Measurements from ENCODE around the gene DST. TPM values are rescaled to one million over a fixed set of nuclear protein-coding genes. Genes with fewer than 3 reads are reported as not detected.
"Not testable (repeated sequence)": the region's sequence is repeated elsewhere in the genome, so short reads cannot be mapped to it uniquely, and the experiment has no call there.

DST gene
- polyA plus RNA-seq, 4 donors = 196 to 234 (median 215) TPM

DNA sequence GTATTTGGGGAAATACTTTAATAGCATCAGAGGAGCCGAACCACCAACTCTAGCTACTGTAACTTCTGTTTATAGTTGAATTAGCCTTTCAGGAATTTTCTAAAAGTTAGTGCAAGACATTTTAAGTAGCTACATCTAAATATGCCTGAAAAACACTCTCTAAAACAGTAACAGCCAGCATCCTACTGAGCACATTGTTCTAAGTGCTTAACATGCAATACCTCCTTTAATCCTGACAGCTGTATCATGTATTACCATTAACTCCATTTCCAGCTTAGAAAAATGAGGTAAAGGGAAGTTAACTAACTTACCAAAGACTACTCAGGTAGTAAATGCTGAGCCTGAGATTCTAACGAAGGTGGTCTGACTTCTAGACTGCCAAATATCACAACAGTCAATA is 120.7 kb downstream of the DST start:
- DNase-seq (ENCODE audit: low read depth in 4 of 4, low spot score in 2 of 4) = no peak

DNA sequence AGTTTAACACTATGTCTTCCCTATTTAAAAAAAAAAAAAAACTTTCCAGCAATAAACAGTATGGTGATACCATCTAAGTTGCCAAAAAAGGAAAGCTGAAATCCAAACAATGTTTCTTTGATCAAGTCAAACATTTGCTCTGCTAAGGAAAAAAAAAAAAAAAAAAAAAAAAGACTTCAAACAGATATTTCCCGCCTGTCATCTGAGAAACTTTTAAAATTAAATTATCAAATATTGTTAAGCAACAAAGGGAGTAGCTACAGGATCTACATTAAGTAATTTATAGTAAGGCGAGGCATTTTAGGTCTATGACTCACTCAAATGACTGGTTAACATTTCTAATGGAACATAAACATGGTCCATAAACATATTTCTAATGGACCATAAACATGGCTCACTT is 121.2 kb downstream of the DST start:
- no peak for DNase-seq (ENCODE audit: low read depth in 4 of 4, low spot score in 2 of 4)

DNA sequence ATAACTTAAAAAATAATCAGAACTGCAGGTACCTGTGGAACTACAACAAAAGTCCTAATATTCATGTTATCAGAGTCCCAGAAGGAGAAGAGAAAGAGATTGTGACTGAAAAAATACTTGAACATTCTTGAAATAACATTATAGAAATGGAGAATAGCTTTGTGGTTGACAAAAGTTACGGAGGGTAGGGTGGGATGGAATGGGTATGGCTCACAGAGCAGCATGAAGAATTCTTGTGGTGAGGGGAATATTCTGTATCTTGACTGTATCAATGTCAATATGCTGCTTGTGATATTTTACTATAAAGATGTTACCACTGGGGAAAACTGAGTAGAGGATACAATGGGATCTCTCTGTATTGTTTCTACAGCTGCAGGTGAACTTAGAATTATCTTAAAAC is 122.5 kb downstream of the DST start:
- DNase-seq (ENCODE audit: low read depth in 4 of 4, low spot score in 2 of 4) = no peak

DNA sequence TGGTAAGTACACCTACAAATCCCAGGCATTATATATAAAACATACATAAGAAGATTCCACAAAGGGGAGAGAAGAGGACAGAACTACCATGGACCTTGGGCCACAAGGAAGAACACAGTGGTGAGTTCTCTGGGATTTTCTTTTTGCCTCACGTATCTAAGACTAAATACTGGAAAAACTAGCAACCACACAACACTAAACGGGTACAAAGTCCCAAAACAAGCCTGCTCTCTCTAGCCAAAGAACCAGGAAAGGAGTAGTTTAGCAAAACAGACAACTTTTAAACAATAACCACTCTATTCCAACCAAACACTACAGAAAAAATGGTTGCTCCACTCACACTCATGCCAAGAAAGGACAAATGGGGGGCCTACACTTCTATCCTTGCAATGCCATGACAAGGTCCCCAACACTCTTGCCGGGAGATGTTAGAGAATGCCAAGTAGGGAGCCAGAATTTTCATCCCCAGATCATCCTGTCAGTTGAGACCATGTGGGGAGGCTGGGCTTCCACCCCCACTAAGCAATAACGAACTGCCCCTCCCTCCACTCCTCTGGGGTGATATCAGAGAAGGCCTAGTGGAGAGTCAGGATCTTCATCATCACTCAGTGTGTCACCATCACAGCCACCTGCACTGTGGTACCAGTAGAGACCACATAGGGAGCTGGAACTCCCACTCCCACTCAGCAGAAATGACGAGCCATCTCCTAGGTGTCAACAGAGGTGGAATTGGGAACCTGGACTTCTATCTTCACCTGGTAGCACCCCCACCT is 123.5 kb downstream of the DST start:
- DNase-seq (ENCODE audit: low read depth in 4 of 4, low spot score in 2 of 4) = no peak

DNA sequence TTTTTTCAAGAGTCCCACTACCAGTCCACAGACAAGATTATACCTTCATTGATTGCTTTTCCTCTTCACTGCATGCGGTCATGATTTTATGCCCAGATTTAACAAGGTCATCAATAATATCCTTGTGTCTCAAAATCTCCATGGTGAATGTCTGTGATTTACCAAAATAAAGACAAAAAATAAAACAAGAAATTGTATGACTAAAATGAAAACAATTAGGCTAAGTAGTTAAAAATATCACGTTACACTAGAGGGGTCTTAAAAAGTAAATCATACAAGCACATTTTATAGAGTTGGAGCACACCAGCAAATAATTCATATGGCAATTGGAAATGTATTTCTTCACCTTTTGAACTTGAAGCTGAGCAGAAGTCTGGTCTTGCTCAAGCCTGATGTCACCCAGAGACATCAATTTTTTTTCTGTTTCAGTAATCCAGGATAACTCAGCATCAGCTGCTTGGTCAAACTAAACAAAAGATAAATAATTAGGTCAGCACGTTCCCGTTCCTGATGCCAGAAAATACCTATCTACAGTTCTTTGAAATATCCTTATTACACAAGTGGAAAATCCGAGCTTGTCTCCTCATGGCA is 125.4 kb downstream of the DST start:
- DNase-seq (ENCODE audit: low read depth in 4 of 4, low spot score in 2 of 4) = no peak

DNA sequence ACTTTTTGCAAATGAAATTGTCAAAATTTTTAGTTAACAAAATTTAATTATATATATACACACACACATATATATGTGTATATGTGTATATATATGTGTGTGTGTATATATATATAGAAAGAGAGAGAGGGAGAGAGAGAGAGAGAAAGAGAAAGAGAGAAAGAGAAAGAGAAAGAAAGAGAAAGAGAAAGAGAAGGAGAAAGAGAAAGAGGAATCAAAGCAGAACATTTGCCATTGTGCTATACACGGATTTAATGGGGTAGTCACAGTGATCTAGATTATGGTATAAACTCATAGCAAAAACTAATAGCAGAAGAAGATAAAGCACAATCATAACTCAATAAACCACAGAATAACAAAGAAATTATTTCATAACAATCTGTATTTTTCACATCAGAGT is 126.7 kb downstream of the DST start:
- DNase-seq (ENCODE audit: low read depth in 4 of 4, low spot score in 2 of 4) = no peak

DNA sequence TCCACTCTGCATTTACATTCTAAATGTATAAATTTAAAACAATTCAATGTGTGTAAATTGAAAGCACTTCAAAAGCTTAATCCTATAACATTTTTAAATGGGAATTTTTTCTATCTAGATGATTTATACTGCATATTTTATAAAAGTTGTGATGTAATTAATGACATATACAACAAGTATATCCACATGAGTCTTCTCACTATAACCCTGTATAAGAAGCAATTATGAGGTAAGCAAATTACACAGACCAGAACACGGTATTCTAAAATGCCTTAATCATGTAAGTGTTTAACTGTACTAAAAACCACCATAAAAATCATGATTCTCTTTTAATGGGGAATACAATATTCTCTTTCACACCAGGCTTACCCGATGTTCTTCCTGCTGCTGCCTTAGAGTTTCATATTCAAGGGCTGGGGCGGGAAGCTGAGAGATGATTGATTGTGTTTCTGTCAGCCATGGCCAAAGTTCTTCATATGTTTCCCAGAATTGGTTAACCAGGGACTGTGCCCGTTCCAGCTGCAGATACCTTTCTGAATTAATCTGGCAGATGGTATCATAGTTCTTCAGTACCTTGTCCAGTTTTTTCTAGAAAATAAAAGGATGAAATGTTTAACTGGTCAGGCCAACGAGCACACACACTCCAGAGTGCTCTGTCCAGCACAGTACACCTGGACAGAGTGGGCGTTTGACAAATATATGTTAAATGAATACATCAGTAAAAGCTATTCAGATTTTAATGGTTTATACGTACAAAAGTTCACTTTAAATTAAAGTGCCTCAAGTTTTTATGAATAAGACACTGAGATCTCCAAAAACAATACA is 127.4 kb downstream of the DST start:
- DNase-seq (ENCODE audit: low read depth in 4 of 4, low spot score in 2 of 4) = no peak

DNA sequence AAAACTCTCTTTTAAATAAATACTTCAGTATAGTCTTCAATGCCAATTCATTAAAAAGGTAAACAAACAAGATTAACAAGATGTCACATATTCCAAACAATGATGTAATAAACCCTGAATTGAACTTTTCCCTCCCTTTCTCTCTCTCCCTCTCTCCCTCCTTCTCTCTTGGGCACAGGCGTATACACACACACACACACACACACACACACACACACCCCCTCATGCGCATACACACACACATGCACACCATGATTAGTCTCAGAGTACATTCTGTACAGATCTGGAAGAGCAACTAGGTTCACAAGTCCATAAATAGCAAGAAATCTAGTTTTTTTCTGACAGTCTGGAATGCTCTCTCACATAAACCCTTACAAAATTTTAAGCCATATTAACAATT is 128.3 kb downstream of the DST start:
- no peak for DNase-seq (ENCODE audit: low read depth in 4 of 4, low spot score in 2 of 4)

DNA sequence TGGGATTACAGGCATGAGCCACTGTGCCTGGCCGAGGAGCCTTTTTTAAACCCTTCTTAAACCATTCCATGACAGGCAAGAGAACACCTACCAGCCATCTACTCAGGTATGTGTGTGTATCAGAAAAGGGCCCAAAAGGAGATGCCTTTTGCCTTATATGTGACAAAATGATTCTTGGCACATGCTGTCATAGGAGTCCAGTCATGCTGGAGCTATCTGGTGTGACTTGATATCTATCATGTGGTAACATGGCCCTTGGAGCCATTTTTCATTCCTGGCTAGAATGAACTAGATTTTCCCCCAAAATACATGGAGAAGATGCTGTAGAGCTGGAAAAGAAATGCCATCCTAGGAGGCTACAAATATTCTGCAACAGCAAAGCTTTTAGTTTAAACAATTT is 129.1 kb downstream of the DST start:
- no peak for DNase-seq (ENCODE audit: low read depth in 4 of 4, low spot score in 2 of 4)

DNA sequence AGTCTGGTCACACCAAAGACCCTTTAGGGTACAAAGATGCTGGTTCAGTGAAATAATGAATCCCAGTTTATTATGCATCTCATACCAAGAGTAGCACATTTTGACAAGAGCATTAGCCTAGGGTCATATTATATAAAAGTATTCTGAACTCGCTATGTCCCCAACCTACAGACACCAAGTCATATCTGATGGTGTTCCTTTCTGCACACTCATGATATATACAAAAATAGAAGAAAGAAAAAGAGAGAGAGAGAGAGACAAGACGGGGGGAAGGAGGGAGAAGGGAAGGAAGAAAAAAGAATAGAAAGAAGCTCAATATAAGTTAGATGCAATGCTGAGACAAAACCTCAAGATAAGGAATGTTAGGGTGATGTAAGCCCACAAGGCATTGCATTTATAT is 131.1 kb downstream of the DST start:
- no peak for DNase-seq (ENCODE audit: low read depth in 4 of 4, low spot score in 2 of 4)

DNA sequence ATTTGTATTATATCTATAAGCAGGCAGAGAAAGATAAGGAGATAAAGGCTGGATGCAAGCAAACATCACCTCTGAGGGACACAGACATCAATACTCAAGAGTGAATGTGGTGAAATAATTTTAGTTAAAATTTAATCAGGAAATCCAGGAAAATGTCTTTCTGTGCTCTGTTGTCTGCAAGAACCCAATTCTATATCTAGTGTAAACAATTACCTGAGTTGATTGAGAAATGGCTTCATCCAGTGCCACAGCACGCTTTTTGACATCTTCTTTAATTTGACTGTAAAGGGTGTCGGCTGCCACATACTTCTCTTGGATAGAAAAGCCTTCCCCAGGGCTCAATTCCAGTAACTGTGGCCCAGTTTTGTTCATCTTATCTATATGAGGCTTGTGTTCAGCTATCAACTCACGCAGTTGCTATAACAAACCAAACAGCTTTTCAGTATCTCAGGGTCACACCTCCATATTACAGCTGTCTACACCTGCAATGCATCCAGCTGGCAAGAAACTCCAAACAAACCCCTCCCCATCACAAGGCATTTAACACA is 131.6 kb downstream of the DST start:
- no peak for DNase-seq (ENCODE audit: low read depth in 4 of 4, low spot score in 2 of 4)

DNA sequence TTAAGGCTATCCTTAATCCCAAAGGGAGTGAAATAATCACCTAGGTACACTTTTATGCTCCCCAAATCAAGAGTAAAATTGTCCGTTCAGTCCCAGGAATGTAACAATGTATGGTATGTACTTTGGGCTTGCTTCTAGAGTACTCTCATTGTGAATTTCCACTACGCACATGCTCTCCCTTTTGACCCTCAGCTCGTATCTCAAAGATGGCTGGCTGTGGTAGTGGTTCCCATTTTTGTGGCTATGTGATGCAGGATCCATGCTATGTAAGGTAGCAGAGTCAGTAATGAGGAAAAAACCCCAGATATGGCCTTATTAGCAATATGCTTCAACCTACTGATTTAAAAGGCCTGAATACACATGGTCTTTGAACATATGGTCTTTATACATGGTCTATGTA is 133.7 kb downstream of the DST start:
- DNase-seq (ENCODE audit: low read depth in 4 of 4, low spot score in 2 of 4) = no peak

DNA sequence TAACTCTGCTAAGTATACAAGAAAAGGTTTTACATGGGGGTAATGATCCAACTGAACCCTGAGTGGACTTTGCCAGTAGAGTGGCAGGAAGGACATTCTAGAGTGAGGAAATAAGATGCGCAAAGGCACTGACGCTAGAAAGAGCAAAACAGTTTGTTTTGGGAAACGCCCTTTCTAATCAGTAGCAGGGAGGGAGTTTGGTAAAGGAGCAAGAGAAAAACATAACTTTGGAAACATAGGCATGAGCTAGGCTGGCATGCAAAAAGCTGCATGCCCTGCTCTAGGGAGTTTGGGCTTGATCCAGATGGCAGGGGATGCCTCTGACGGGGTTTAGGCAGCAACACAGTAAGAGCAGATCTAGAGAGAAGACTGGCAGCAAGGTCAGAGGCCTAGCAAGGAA is 135.2 kb downstream of the DST start:
- DNase-seq (ENCODE audit: low read depth in 4 of 4, low spot score in 2 of 4) = no peak

DNA sequence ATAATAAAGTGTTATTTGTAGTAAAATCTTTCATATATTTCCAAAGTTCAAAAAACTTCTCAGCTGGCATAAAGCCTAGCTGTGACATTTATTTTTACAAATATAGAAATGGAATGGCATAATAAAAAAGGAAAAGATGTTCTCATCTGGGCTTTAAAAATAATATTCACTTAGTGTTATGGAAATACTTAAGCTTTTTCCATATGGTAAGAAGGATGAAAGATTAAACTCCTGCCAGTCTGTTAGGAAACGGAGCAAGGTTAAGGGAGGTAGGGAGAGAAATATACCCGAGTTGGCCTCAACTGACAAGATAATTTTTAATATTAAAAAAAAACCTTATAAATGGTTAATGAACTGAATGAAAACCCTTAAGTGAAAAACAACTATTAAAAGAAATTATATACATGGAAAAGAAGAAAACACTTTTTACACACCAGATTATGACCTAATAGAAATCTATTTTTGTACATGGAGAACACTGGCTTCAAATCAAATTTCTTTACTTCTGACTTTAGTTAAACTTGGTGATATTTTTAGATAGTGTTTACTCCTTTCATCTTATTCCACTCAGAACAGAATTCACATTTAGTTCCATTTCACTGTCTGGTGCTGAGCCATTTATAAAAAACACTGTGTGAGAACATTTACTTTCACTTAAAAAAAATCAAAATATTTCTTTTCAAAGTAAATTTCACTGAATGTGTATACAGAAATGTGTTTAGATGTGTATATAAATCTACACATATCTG is 137.0 kb downstream of the DST start:
- no peak for DNase-seq (ENCODE audit: low read depth in 4 of 4, low spot score in 2 of 4)

DNA sequence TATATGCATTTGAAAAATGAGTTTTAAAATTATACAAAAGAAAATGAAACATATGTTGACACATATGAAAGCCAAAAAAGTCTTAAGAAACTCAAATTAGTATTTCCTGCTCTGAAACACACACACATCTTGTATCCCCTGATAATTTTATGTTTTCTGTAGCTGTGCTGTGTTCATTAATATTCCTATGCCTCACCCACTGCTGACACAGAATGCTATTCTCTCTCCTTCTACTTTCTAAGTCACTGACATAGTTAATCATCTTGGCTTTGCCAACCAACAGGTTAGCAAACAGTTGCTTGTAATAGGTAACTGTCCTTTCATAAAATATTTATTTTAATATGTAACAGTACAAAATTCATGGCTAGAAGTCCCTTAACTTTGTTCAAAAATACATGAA is 140.7 kb downstream of the DST start:
- DNase-seq (ENCODE audit: low read depth in 4 of 4, low spot score in 2 of 4) = no peak

DNA sequence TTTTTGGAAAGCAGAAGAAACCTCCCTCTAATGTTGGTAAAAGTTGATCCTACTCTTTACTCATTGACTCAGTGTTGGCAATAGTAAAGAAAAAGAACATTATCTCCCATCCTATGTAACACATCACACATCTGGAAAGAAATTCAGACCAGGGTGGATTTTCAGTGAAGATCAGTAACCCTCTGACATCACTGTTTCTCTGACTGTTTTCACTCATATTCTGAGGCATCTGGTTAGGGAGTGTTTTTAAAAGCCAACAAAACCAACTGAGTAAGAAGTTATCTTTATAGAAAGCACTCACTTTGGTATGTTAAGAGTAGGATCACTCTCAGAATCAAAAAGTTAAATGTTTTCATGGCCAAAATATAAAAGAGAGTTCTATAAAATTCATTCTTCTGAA is 143.6 kb downstream of the DST start:
- DNase-seq (ENCODE audit: low read depth in 4 of 4, low spot score in 2 of 4) = no peak

DNA sequence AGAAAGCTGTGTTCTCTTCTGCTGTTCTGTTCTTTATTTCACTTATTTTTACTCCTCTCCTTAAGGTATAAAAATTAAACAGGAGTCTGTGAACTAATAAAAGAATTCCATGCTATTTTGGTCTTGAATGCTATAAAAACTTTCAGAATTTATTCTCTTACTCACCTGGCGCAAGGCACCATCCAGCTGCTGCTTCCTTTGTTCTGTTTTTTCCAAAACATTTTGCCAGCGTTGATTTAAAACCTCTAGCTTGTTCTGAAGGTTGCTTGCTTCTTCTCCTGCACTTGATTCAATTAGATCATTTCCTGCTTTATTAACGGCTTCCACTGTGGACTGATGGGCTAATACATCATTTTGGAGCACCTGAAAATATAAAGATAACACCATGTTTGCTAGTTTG is 145.0 kb downstream of the DST start:
- DNase-seq (ENCODE audit: low read depth in 4 of 4, low spot score in 2 of 4) = no peak

DNA sequence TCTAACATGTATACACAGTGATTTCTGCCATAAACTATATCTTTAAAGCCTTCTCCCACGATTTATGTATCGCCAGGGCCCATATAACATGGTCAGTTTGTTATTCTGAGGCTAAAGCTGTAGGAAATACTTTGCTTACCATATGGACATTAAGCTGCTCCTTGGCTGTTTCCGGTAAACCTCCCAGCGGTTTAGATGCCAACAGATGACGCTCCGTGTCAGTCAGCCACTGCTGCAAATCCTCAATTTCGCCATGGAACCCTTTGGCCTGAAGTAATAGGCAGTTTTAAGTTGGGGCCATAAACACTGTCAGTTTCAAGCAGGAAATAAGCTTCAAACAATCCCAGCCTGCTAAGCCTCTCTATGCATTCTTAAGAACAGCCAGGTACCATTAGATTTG is 145.4 kb downstream of the DST start:
- peak in 1 of 4 donors; percentile 49 for DNase-seq (ENCODE audit: low read depth in 4 of 4, low spot score in 2 of 4)

DNA sequence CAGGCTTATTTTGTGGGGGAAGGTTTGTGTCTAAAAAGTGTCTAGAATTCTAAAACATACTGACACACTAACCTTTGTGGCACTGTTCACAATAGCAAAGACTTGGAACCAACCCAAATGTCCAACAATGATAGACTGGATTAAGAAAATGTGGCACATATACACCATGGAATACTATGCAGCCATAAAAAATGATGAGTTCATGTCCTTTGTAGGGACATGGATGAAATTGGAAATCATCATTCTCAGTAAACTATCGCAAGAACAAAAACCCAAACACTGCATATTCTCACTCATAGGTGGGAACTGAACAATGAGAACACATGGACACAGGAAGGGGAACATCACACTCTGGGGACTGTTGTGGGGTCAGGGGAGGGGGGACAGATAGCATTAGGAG is 146.0 kb downstream of the DST start:
- not testable (repeated sequence) for DNase-seq (ENCODE audit: low read depth in 4 of 4, low spot score in 2 of 4)

DNA sequence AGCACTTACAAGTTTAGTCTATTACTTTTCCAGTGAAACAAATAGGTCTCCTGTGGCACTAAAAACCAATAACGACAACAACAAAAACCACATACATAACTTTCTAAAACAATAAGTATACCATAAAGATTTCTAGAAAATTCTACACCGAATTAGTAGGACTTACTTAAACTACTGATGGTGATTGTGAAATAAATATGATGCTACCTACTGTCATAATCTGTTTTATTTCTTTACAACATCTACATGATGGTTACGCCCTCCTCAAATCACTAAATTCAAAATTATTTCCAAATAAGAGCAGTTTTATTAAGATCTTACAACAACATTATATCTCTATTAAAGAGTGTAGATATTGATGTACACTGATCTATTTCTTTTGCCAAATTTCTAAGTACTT is 147.0 kb downstream of the DST start:
- DNase-seq (ENCODE audit: low read depth in 4 of 4, low spot score in 2 of 4) = no peak
